COR-L47 (cell line): ENCODE results near the gene MCF2L.

ENCODE experiments used
- DNase-seq: peaks from one replicate; lab custom pipeline; 2025; lab: John Stamatoyannopoulos, UW

Gene MCF2L

GRCh38 chr13:112979406-112979902, 10.4 kb downstream of the MCF2L start:
- DNase-seq: no peak

DNA sequence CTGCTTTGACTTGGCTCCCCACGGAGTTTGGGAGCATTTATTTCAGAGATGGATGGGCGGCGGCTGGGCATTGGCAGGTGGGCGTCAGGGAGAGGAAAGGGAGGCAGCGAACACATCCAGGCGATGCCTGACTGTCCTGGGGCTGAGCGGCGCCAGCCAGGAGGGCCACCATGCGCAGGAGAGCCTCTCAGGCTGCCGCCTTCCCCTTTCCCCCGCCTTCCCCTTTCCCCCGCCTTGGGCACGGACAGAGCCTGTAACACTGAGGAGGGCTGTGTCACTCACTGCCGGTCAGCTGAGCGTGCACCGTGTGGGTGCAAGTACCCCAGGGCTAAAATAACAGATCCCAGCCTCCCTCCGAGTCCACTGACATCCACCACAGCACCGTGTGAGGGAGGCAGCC, 11.4 kb downstream of the MCF2L start:
- DNase-seq: no peak

- no peak for DNase-seq
These were observed 12.4 kb downstream of the MCF2L start for GRCh38 chr13:112981451-112981850.

- DNase-seq: no peak
These were observed 13.4 kb downstream of the MCF2L start for GRCh38 chr13:112982281-112983041.

DNA sequence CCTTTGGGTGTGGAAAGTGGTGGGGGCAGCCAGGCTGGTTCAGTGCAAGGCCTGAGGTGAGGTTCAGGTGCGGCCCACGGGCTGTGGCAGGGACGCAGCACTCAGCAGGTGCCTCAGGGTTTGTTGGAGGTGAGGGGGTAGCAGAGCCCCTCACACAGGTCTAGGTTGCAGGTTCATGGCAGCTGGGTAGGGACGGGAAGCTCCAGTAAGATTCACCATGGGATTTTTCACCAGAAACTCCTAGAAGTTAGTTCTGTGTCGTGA, 14.0 kb downstream of the MCF2L start:
- no peak for DNase-seq

- DNase-seq: no peak
These were observed 14.6 kb downstream of the MCF2L start for GRCh38 chr13:112983428-112984196.

GRCh38 chr13:112984501-112984900, 15.5 kb downstream of the MCF2L start:
- no peak for DNase-seq

DNA sequence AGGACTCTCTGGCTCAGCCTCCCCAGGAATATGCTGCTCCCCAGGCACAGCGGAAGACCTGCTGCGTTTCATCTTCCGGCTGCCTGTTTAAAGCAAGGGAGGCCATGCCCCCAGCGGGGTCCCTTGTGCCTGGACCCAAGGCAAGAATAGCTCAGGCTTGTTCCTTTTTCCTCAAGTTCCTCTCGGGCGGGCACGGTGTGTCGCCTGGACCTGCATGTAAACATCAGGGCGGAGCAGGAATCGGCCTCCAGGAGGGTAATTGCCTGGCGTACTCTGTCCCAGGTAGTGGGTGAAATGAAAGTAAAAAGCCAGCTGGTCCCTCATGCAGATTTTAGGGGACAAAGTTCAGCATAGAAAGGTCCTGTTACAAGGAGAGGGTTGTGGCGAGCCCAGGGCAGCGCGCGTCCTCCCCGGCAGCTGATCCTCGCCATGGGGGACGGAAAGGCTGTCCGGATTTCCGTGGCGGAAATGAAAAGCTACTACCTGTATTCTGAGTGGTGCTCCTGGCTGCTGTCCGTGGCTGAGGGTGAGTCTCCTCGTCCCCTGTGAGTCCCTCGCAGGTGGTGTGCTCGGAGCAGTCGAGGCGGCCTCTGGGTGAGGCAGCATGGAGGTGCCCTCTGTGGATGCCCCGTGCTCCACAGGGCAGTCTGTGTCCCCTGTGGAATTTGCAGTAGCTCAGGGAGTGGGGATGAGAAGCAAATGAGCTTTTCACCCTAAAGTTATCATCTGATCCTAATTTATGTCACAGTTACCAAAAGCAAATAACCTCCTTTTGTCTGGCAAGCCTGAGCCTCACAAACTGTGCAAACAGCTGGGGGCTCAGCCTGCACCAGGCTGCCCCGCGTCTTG, 16.2 kb downstream of the MCF2L start:
- DNase-seq: peak; percentile 76

DNA sequence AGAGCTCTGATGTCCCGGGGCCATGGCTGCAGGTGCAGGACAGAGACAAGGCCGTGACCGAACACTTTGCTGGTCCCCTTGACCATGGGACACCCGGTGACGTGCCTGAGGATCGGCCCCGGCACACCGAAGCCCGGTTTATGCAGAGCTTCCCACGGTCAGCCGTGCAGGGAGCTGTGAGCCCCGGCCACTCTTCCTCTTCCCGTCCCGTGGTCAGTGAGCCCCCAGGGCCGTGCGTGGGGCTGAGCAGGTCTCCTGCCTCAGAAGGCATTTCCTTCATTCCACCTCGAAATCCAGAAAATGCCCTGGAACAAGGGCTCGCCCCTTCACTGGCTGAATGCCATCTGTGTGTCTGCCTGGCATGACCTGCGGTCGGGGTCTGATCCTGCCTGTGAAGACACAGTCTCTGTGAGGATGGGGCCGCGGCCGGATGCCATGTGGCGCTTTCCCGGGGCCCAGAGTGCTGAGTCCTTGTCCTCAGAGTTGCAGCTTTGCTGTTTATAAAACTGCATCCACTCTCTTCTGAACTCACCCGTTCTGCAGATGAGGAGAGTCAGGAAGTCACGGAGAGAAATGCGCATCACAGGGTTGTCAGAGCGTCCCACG, 16.9 kb downstream of the MCF2L start:
- DNase-seq: no peak

DNA sequence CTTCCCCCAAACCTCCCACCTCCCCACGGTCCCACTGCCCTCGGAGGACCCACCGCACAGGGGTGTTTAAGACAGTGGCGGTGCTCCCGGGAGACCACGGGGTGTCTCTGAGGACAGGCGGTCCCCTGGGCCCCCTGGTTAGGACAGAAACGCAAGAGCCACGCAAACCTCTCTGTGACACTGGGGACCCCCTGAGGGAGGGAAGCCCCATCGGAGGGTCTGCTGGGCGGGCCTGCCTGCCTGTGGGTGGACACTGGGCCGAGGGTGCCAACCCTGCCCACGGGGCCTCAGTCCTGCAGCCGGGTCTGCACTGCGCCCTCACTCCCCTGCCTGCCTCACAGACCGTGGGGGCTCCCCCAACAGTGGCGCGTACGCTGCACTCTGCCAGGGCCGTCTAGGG, 17.5 kb downstream of the MCF2L start:
- no peak for DNase-seq

GRCh38 chr13:112986946-112987681, 18.1 kb downstream of the MCF2L start:
- DNase-seq: no peak

DNA sequence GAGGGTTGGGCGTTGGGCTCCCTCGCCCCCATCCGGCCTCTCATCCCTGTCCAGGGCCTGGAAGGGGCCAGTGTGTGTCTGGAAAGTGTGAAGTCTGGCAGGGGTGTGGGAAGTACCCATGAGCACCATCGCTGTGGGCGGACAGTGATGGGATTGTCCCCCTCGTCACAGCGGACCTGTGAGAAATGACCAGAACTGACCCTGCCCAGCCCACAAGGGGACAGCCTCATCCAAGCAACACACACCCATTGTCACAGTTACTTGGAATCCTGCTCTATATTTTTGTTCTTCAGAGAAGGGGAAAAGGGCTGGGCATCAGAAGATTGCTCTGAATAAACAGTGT, 18.6 kb downstream of the MCF2L start:
- DNase-seq: no peak

GRCh38 chr13:112990783-112991182, 21.8 kb downstream of the MCF2L start:
- DNase-seq: peak; percentile 98

GRCh38 chr13:112991609-112992008, 22.6 kb downstream of the MCF2L start:
- no peak for DNase-seq

GRCh38 chr13:112992931-112993680, 24.1 kb downstream of the MCF2L start:
- DNase-seq: no peak

GRCh38 chr13:112994084-112994780, 25.2 kb downstream of the MCF2L start:
- no peak for DNase-seq

DNA sequence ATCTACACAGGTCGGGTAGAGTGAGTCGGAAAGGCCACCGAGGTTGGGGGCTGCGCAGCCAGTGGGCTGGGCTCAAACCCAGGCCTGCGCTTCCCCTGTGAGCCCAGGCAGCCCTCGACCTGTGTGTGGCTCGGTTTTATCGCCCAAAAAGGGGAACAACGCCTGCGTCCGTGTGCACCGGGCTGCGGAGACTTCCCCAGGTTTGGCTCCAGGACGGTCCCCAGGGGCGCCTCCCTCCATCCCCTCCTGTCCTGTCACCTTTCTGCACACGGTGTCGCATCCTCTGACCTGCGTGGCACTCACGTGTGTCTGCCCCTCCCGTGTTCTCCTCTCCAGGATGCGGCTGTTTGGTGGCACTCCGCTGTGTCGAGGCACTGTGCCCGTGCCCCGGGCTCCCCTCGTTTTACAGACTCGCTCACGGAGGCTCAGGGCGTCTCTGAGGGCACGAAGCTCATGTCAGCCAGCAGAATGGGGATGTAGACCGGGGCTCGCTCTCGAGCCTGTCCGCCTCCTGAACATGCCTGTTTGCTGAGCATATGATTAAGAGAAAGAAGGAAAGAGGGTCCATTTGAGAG, 25.9 kb downstream of the MCF2L start:
- no peak for DNase-seq

- peak; percentile 90 for DNase-seq
These were observed 26.6 kb downstream of the MCF2L start for GRCh38 chr13:112995395-112996191.

DNA sequence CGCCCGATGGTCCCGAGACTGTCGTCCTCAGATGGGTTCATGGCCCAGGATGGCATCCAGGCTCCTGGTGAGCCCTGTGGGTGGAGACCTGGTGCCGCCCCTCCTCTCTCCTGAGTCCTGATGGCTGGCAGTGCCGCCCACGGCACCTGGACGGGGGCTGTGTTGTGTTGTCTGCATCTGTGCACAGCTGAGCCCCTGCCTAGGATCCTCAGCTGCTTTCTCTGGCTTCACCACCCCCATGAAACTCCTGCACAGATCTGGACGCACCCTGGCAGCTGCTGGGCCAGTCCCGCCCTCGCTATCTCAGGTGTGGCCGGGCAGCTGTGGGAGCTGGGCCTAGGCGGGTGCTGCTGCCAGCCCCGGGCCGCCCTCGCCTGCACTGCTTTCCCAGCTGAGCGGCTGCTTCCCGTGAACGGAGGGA, 27.7 kb downstream of the MCF2L start:
- no peak for DNase-seq
